CD4-positive, alpha-beta T cell treated with Interleukin-4 for 1 hour (primary cell): ENCODE data around the gene UGT2B10.

ENCODE experiments used
- DNase-seq, 2 donors: peaks; one replicate each; pipeline ENCODE4 v3.0.0-alpha.2; 2020 to 2022

Gene UGT2B10

DNA sequence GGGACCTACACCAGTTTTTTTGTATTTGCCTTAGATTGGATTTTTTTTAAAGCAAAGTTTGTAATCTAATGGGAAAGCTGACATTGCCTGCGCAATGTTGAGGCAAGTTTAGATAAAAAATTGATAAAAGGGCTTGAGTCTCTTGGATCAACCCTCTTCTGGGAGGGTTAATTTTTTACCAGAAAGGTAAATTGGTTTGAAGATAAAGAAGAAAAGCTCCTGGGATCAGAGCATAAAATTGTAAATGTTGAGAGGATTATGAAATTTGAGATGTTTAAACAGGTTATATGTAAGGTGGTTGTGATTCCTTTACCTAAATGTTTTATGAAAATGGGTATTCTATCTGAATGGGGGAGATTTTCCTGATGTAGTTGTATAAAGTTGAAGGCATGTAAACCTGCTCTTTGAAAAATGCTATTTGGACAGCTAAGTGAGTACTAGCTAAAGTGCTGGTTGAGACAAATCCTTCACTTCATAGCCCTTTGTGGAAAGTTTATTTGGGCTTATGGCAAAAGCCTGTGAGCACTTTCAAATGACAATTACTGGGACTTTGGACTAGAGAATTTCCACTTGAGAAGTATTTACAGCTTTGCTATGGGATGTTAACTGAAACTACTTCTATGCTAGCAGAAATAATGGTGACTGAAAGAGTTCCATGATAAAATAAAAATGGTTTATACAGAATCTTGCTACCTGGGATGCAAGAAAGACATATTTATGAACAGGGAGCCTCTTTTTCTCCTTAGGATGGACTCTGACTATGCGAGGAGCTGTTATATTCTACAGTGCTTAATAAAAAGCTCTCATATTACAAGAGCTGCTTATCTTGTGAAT, 56.2 kb downstream of the UGT2B10 start:
- DNase-seq = no peak

DNA sequence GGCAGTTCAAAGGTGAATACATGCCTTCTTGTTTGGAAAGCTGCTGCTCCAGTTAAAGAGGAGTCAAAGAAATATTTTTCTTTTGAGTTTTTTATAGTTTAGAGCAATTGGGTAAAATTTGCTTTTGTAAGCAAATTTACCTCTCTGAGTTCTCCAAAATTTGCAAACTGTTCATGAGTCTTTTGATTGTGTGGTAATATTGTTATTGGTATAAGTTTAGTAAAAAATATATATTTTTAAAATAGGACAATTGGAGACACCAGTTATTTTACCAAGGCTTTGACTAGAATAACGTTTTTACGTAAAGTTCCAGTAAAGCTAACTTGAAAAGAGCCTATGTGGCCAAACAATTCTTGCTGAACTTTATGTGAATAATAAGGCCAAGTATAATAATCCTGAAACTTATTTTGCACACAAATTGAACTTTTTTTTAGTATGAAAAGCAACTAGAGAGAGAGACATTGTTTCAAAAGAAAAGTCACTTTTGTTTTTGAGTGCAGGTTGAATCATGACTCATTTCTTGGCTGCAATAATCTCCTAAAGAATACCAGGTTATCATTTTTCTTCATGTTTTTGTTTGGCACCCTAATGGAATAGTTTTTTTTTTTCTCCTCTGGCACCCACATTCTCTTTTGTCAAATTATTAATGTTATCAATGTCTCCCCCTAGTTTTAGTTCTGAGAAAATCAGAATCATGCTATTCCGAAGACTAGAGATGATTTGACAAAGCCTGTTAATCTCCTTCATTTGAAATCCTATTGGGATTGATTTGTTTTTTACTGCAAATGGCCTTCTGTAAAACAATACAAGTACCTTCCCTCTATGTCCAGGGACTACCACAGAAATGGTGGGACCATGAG, 57.1 kb downstream of the UGT2B10 start:
- no peak for DNase-seq

DNA sequence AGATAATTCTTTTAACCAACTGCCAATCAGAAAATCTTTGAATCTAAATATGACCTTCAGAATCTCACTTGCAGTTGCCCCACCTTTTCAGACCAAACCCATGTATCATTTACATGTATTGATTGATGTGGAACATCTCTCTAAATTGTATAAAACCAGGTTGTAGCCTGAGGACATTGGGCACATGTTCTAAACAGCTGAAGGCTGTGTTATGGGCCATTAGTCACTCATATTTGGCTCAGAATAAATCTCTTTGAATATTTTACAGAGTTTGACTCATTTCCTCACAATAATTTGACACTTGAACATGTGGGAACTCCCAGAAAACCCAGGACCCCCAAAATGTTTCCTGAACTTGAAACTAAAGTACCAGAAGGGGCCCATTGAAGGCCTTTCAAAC, 58.7 kb downstream of the UGT2B10 start:
- DNase-seq = no peak

DNA sequence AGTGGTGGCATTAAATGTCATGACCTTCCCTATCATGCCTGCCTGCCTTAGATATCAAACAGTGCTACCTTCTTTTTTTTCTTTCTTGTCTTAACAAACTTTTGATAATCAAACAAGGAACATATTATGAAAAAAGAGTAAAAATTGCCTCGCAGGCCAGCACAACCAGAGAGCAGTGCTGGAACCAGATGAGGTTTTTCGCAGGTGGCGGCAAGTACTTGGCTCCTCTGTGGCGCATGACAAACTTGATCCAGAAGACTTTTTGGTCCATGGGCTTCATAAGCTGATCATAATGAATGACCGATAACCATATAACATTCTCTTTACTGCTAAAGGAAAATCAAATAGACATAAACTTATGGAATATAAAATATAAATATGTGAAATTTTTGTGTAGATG, 61.8 kb downstream of the UGT2B10 start:
- DNase-seq = no peak

DNA sequence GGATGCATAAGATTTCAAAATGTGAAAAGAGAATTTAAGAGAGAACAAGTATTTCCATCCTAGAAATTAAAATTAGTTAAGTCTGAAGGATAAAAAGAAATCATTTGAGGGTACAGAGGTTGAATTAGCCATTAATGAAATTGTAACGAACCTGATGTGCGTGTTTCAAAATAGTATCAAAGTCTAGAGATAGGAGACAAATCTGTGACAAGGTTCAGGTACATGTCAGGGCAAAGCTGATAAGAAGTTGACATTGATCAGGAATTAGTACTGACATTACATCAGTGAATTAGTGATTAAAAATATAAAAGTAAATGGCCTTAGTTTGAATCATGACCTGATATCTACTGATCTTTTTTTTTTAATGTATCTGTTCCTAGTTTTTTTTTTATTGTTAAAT, 62.3 kb downstream of the UGT2B10 start:
- no peak for DNase-seq
